ENCODE data around the gene IGFL1. TPM values are rescaled to one million over a fixed set of nuclear protein-coding genes. Genes with fewer than 3 reads are reported as not detected.

The IGFL1 gene
- total and polyA plus RNA-seq, 10 of the 15 experiments (the other 5 are each of a cell fraction or from before 2014, with no cell fraction given): not detected

- TF ChIP-seq CTCF (IDR thresholded peaks at IDR 0.05 in 2 of 3, conservative IDR thresholded peaks at IDR 0.05 in 1 of 3; ENCODE audit: control insufficient read depth in 2 of 3, extremely low read depth in 1 of 3, insufficient read depth in 1 of 3, low read depth in 3 of 3, low read length in 3 of 3) (peak; percentile 70 to 85 (median 76); a peak in 5 of 6 replicates), MXI1 (IDR thresholded peaks at IDR 0.05; ENCODE audit: low read depth, low read length) (no peak), IRF4 (IDR thresholded peaks at IDR 0.05; ENCODE audit: low read depth, low read length) (0 out of 2 replicates have a peak, but pooled peaks have one; percentile 44), SRF (IDR thresholded peaks at IDR 0.05; ENCODE audit: low read depth in 2 of 2, low read length in 2 of 2) (no peak), JUND (IDR thresholded peaks at IDR 0.05; ENCODE audit: low read depth, low read length) (no peak), BMI1 (IDR thresholded peaks at IDR 0.05; ENCODE audit: borderline replicate concordance) (no peak), TAF1 (IDR thresholded peaks at IDR 0.05; ENCODE audit: borderline replicate concordance, low read depth, low read length) (no peak), SMC3 (IDR thresholded peaks at IDR 0.05; ENCODE audit: borderline replicate concordance, low read length) (peak; percentile 70)
Observed at GRCh38 chr19:46265217-46265828, 35.8 kb downstream of the IGFL1 start (continued).

GRCh38 chr19:46269101-46269500 is 39.6 kb downstream of the IGFL1 start:
- Histone ChIP-seq H3K27ac (ENCODE audit: control insufficient read depth, insufficient read depth) (no peak overlapping the region), H3K4me2 (ENCODE audit: control insufficient read depth, insufficient read depth) (no peak overlapping the region), H3K9me3 (replicated peaks; ENCODE audit: control insufficient read depth, insufficient read depth, low read length) (no peaks in the 10 kb centered on the region), H3K9ac (ENCODE audit: control insufficient read depth, insufficient read depth, low read length) (no peak overlapping the region), H3K27me3 (replicated peaks in 1 of 2; ENCODE audit: control insufficient read depth in 2 of 2, insufficient read depth in 2 of 2, low read length in 1 of 2) (peaks cover 0 to 3% of the 10 kb centered on the region in 2 experiments; a peak in 3 of 4 replicates), H3K36me3 (ENCODE audit: control insufficient read depth in 2 of 2, insufficient read depth in 2 of 2, low read length in 1 of 2) (no peaks in the 10 kb centered on the region), H3K79me2 (ENCODE audit: control insufficient read depth, insufficient read depth, low read length) (no peaks in the 10 kb centered on the region), H2AFZ (ENCODE audit: control insufficient read depth, low read depth, low read length) (no peak overlapping the region), H3K4me3 (no peak overlapping the region), H3K4me1 (ENCODE audit: control insufficient read depth, insufficient read depth, low read length) (no peaks in the 10 kb centered on the region; the same call in 1 of the 2 replicates), H4K20me1 (ENCODE audit: control insufficient read depth, insufficient read depth) (no peaks in the 10 kb centered on the region)
- 27% methylated on average over 7 of the region's 7 CpGs for WGBS (ENCODE audit: insufficient coverage, insufficient replicate concordance, low lambda C conversion rate, missing lambda C conversion rate)
- ChIA-PET RAD21 (ENCODE audit: unreplicated experiment) (no interaction called here), SMC1A (ENCODE audit: uncharacterized antibody, unreplicated experiment) (no interaction called here), POLR2A (interaction anchor here (0.6 kb wide), 1 partner anchor 217 kb away, joined by 3 read pairs; no protein-coding TSS in a partner anchor), CTCF (interaction anchor here (0.6 to 7.6 kb wide), 5 partner anchors 11 to 269 kb away, joined by 3 to 105 read pairs (median 4); no protein-coding TSS in a partner anchor)
- DNase-seq (ENCODE audit: low read depth, low spot score) (no peak), ATAC-seq (no peak), FAIRE-seq (no peak)
- no TSS peak for BruUV-seq (replicated peaks)
- in situ Hi-C loops (cut with MboI): loop anchor here (5.0 kb wide), 2 partner anchors 187 to 242 kb away; no protein-coding TSS in a partner anchor
- intact Hi-C loops (cut with micrococcal nuclease; ENCODE audit: unreplicated experiment): no loop called here
- TF ChIP-seq ASH2L (IDR thresholded peaks at IDR 0.05; ENCODE audit: borderline replicate concordance, low read depth) (no peak), HDAC2 (IDR thresholded peaks at IDR 0.05) (no peak), POLR2AphosphoS5 (IDR thresholded peaks at IDR 0.05; ENCODE audit: low read length) (no peak), CBX3 (IDR thresholded peaks at IDR 0.05; ENCODE audit: borderline replicate concordance, low read depth) (no peak), POU2F2 (IDR thresholded peaks at IDR 0.05; ENCODE audit: borderline replicate concordance, low read depth, low read length) (no peak), MLLT1 (IDR thresholded peaks at IDR 0.05) (no peak)

All from GM12878 (cell line).